H54 (cell line): ENCODE results near the gene SMAD2.
"Not testable (repeated sequence)": the region's sequence is repeated elsewhere in the genome, so short reads cannot be mapped to it uniquely, and the experiment has no call there.

Source experiments
- DNase-seq: peaks from one replicate; pipeline ENCODE4 v3.0.0; 2011; ENCODE audit warnings: low spot score, mixed read lengths; ENCODE audit not compliant: insufficient read length
- FAIRE-seq: peaks from 3 replicates; lab custom pipeline; 2011; peaks lifted over from hg19 to GRCh38; lab: Jason Lieb, UNC
- POLR2A ChIP-seq: IDR thresholded peaks from 2 replicates; pipeline ENCODE4 v1.6.1; 2011; ENCODE audit warnings: low read depth, mild to moderate bottlenecking, low read length

Gene SMAD2

GRCh38 chr18:47930199-47930930 is at the start of gene SMAD2:
TSS of gene SMAD2 (minus strand) at chr18:47930659. CDS start at chr18:47896756, 33,903 bp downstream.
- FAIRE-seq: no peak
- peak; percentile 52 for DNase-seq
- TF ChIP-seq POLR2A: 0 out of 2 replicates have a peak, but pooled peaks have one; percentile 30

GRCh38 chr18:47979611-47980200 is 49.2 kb upstream of the SMAD2 start:
- FAIRE-seq (no peak), DNase-seq (no peak)
- TF ChIP-seq POLR2A: no peak

DNA sequence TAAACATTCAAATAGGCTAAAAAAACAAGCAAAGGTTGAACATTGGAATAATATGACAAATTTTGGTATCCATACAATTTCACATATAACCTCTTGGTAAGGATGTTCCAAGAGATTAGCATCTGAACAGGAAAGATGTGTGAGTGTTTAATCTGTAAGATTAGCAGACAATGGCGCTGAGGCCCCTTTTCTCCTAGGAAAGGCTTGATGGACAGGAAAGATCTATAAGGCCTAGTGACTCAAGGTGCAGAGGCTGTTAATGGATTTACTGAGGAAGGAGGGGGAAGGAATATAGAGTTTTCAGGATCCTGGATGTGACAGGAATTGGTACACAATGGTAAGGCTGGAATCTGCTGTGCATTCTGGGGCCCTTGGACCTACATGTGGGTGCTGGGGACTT is 48.1 kb upstream of the SMAD2 start:
- TF ChIP-seq POLR2A: no peak
- DNase-seq: no peak
- no peak for FAIRE-seq

DNA sequence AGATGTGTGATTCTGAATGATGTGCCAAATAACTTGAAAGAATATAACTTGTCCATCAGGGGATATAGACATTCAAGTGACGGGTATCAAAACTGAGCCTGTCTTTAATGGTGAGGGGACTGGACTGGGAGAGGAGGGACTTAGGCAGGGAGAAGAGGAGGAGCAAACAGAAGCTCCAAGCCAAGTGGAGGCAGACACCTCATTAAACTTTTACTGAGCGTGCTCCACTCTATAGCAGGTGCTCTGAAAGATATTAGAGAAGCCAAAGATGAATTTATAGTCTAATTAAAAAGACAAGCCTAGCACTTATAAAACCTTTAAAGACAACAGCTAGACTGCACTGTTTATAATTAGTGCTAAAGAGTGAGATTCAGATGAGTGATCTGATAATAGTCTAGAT is 47.7 kb upstream of the SMAD2 start:
- no peak for TF ChIP-seq POLR2A
- DNase-seq (no peak), FAIRE-seq (no peak)

DNA sequence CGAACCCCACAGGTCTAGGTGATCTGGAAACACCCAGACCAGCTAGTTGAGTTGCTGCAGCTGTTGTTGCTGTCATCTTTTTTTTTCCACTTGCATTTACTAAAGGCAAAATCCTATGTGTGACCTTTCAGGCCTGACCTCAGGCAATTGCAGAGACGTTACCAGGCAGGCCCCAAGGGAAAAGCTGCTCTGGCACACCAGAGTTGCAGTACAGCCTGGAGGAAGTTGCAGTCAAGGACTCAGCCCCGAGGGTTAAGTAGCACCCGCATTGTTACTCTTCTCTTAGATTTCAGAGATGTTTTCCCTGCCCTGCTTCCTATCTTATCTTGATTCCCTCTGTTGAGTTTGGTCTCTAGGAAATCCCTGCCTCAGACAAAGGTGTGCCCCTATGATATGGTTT is 45.2 kb upstream of the SMAD2 start:
- no peak for FAIRE-seq

GRCh38 chr18:47975105-47975504 is 44.6 kb upstream of the SMAD2 start:
- no peak for DNase-seq
- TF ChIP-seq POLR2A: no peak
- FAIRE-seq: no peak

More for the DNA sequence above, 45.2 kb upstream of the SMAD2 start:
- DNase-seq: no peak
- no peak for TF ChIP-seq POLR2A

DNA sequence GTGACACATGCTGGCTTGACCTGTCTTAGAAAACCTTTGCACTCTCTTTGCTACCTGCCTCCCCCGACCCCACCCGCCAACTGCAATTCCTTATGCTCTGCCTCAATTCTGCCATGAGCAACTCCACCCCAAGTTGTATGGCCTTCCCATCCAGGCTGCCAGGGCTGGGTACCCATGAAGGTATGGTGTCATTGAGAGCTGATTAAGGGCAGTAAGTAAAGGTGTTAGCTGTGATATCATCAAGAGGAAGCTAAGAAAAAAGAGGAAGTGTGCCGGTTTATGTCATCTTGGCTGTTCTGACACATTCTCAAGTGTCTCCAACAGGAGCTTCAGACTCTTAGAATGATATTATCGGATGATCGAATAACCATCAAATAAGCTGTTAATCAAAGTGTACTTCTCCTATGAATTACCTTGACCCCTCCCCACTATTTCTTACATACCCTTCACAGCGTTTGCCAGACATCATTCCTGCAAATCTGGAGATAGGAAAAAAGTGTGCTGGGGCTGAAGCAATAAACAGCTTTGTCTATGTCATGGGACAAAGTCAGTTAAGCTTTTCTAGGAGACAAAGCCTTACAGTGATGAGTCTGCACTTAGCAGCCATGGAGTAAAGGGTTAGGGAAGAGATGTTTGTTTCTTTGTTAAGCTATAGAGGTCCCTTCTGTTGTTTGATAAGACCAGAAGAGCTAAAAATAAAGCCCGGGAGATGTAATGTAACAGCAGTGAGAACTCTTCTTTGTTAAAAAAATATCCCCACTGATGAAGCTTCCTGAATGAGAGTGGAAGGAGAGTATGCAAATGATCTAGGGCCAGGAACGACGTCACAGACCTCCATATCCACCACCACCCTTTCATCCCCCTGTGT is 40.4 kb upstream of the SMAD2 start:
- TF ChIP-seq POLR2A: no peak

GRCh38 chr18:47969816-47970215 is 39.4 kb upstream of the SMAD2 start:
- no peak for TF ChIP-seq POLR2A

More for the DNA sequence above, 40.4 kb upstream of the SMAD2 start:
- DNase-seq (no peak), FAIRE-seq (no peak)

GRCh38 chr18:47968721-47969120 is 38.3 kb upstream of the SMAD2 start:
- DNase-seq (no peak), FAIRE-seq (no peak)
- no peak for TF ChIP-seq POLR2A

More at GRCh38 chr18:47969816-47970215, 39.4 kb upstream of the SMAD2 start:
- FAIRE-seq (no peak), DNase-seq (no peak)

DNA sequence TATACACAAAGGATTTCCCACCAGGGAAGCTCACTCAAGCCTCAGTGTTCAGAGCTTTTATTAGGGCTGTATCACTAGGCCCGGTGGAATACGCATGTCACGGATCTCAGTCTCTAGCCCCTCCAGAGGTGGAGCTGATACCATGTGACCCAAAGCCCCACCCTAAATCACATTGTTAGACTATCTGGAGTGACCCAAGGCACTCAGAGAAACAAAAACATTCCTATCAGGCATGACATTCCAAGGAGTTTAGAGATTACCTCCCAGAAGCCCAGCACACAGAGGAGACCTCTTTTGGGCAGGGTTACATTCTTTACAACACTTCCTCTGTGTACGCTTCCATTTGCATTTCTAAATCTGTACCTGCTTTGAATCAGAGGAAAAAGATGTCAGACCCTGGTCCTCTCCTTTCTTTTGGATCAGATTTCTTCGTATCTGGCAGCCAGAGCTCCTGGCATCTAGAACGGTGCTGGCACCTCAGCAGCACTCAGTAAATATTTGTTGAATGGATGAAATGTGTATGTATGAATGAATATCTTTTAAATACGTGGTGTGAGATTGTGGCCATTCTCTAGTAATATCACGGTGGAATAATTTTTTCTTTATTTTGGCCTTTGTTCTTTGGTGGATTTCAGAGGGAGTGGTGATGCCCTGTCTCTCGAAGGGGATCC is 37.7 kb upstream of the SMAD2 start:
- no peak for TF ChIP-seq POLR2A
- DNase-seq: no peak
- FAIRE-seq: no peak

GRCh38 chr18:47964053-47964452 is 33.6 kb upstream of the SMAD2 start:
- DNase-seq (no peak), FAIRE-seq (no peak)
- TF ChIP-seq POLR2A: no peak

DNA sequence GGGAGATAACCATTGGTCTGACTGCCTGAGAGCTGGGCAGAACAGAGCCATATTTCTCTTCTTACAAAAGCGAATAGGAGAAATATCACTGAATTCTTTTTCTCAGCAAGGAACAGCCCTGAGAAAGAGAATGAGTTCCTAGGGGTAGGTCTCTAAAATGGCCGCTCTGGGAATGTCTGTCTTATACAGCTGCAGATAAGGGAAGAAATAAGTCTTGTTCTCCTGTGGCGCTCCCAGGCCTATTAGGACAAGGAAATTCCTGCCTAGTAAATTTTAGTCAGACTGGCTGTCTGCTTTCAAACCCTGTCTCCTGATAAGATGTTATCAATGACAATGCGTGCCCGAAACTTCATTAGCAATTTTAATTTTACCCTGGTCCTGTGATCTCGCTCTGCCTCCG is 30.5 kb upstream of the SMAD2 start:
- not testable (repeated sequence) for DNase-seq, FAIRE-seq

- TF ChIP-seq POLR2A: no peak
- peak; percentile 76 for FAIRE-seq
- peak; percentile 18 for DNase-seq
These were observed 23.0 kb upstream of the SMAD2 start for GRCh38 chr18:47953471-47953931.
